RPMI7951 (cell line): ENCODE results near the gene BCL11A. TPM values are rescaled to one million over a fixed set of nuclear protein-coding genes. Genes with fewer than 3 reads are reported as not detected.
A peak's percentile ranks its signal among the peaks of the same experiment; 100 is the strongest.

Experiments used
- DNase-seq: peaks from one replicate; pipeline ENCODE4 v3.0.0-alpha.2; 2012; ENCODE audit warnings: low read depth
- total RNA-seq: library from RNA; depleted of rRNA; stranded (reverse); fragments of >200 nt; shearing (Covaris generic); gene quantifications from 2 replicates; pipeline ENCODE4 v1.2.3, GENCODE V29; 2014

Gene BCL11A
- total RNA-seq, 1 experiment from 2014 or later, result under 0.01 TPM

DNA sequence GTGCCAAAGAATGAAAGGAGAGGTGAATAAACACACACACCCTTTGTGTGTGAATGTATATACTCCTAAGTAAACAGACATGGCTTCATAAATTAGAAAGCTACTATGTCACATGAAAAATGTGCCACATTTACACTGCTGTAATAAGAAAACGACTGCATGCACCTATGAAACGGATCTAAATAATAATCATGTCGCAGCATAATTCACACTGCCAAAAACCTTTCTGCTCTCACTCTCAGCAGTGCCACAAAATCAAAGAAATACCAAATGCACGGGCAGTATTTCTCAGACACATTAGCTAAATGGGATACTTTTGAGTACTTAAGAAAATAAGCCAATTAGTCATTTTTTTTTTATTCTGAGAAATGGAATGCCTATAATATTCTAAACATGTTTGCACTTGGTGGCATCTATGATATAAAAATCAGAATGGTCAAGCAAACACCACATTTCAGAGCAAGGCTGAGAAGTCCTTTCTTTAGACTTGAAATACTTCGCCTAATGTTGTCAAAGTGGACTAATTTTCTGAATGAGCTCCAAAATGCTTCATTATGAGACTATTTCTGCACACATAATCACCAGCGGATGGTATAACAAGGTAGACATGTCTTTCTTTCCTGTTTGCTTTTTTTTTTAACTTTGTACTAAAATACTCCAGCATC is 6.6 kb downstream of the BCL11A start:
- no peak for DNase-seq

DNA sequence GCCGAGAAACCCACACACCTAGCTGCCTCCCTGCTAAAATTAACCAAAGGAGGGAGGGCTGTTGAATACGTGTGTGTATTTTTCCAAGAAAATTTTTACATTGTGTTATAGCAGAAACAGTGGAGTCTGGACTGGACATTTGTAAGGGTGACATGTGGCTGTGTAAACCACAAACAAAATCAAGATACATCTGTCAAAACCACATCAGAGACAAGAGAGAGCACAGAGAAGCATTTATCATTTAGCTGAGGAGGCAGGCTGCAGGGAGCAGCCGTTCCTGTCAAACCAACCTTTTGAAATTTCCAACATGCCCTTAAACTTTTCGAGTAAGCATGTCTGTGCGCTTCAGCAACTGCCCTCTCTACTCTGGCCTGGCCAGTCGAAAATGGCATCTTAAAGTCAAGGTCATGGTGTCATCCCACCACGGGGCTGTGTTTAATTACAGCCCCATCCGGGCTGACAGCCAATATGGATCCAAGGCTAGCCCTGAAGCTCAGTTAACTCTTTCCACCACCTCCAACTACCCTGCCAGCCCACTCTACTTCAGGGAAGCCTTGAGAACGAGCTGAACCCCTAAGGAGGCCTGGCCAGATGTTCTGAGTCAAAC is 8.4 kb downstream of the BCL11A start:
- peak; percentile 20 for DNase-seq

- no peak for DNase-seq
Measured at GRCh38 chr2:60544062-60544461, 9.4 kb downstream of the BCL11A start.

DNA sequence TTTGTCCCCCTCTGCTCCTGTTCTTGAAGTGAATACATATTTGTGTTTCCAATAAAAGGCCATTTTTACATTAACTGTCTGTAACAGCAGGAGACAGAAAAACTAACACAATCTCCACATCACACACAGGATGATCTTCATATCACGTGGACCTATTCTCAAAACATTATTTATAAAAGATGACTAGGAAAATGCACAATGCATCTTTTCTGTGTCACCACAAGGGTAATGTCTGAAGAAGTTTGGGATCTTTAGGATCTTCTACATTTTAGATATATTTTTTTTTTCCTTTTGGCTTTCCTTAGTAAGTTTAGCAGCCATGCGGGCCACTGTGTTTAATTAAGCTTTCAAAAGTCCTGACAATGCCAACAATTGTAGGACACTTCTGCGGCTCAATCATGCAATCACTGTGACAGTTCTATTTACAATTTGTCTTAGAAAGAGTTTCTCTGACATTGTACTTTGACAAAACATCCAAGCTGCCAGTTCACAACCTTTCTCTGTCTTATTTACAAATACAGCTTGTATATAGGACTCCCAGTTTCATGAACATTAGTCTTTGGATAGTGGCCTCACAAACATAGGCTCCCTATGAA is 12.3 kb downstream of the BCL11A start:
- DNase-seq, result no peak

DNA sequence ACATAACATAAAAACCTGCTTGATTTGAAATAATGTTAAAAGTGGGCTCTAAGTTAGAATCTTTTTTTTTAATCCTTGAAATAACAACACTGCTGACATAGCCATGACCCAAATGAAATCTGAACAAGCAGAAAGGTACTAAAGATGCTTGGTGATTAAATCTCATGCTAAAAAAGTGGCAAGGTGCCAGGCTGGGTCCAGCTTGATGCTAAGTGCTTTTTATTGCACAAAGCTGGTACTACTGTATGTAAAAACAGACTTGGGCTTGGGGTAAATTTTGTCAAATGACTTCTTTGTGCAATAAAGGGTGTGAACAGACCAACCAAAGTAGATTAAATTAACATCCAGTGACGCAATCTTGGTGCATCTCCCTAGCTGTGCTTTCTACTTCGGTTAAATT is 13.4 kb downstream of the BCL11A start:
- DNase-seq, result no peak

DNA sequence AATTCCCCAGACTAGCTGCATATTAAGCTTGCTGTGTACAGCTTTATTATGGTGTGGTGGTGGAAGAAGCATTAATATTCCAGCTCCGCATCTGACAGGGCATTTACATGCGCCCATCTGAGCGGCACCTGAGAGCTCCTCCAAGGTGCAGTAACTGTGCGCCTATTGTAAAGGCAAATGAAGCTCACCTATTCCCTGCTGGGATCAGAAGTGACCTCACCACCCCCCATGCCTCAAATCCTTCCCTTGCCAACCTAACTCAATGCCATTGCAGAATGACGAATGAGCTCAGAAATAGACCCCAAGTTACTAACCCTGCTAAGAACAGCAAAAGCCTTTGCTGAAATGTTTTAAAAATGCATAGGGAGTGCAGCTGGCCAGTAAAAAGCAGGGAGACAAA is 14.3 kb downstream of the BCL11A start:
- no peak for DNase-seq

DNA sequence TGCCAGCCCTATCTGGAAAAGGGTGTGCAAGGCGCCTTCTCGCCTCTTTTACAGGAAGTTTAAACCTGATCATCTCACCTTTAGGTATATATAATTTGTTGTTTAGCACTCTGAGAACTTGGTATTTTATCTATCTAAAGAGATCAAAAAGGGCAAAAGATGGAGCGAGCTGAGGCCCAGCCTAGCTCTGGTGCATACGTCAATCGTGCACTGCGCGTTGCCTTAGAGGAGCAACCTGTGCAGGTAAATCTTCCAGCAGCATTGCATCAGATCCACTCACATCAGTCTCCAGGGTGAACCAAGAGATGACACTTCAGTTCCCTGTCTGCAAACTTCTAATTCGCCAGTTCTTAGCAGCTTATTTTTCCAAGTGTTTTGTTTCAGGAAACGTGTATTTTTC is 15.4 kb downstream of the BCL11A start:
- no peak for DNase-seq

DNA sequence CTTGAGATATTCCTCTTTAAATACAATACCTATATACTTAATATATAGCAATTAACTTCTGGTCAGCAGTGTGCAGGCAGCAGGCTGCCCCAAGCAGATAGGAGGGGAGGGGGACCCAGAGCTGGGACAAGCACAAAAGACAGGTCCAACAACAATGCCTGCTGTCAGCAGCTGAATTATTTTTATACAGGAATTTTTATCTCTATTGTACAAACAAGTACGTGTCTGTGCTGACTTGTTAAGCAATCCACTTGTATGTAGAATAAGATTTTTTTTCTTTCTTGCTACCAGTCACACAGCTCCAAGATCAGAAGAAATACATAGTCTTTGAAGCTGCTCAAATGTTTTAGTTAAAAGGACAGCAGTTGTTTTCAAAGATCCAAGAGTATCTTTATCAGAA is 16.7 kb downstream of the BCL11A start:
- no peak for DNase-seq

DNA sequence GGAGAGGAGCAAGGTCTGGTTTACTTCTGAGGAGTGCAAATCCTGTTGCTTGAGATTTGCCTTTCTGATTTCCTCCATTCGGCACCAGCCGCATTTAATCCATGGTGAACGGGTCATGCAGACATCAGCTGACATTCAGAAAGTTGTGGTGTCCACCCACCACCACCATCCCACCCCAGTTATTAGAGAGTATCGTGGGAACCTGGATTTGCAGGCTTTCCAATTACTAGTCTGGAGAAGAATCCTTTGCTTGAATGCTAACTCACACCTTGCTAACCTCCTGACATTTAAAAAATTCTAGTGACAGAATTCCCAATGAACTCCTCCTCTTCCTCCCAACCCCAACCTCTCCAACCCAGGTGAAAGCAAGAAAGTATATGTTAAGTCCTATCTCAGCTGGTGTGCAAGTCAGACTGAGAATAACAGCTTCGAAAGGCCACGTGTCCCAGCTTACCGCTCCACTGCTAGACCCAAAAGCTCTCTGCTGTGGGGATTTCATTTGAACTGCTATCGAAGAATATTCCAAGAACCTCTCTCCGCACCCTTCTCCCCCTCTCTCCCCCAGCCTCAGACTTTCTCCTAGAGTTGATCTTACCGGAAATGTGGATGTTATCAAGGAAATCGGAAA is 17.7 kb downstream of the BCL11A start:
- DNase-seq, result no peak

- DNase-seq, result no peak
Measured at GRCh38 chr2:60534892-60535684, 18.4 kb downstream of the BCL11A start.

GRCh38 chr2:60534052-60534685 is 19.3 kb downstream of the BCL11A start:
- DNase-seq, result no peak

GRCh38 chr2:60533101-60534051 is 20.1 kb downstream of the BCL11A start:
- DNase-seq, result no peak

- no peak for DNase-seq
Measured at GRCh38 chr2:60532421-60532820, 21.0 kb downstream of the BCL11A start.

- no peak for DNase-seq
Measured at GRCh38 chr2:60531701-60532133, 21.7 kb downstream of the BCL11A start.

DNA sequence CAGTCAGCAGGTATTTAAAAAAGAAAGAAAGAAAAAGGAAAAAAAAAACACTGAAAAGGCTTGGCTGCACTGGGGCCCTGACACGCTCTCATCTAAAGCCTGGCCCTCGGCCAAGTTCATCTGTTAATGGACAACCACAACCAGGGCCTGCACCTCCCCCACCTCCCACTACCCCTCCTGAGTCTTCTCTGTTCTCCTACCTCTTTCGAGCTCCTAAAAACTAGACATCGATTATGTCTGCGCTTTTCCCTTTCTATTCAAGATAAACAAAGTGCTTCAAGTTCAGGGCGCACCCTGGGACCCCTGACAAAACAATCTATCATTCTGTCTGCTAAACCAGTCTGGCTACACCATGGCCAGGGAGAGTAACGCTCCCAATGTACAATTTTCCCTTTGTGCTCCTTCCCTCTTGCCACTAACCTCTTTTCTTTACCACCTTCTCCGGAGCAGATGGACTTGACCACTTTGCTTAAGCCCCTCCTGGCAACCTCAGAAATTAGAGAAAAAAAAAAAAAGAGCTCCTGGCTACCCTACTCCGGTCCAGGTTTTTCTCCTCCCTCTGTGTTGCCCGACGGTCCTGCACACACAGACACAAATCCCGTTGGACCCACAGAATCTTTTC is 22.7 kb downstream of the BCL11A start:
- no peak for DNase-seq

DNA sequence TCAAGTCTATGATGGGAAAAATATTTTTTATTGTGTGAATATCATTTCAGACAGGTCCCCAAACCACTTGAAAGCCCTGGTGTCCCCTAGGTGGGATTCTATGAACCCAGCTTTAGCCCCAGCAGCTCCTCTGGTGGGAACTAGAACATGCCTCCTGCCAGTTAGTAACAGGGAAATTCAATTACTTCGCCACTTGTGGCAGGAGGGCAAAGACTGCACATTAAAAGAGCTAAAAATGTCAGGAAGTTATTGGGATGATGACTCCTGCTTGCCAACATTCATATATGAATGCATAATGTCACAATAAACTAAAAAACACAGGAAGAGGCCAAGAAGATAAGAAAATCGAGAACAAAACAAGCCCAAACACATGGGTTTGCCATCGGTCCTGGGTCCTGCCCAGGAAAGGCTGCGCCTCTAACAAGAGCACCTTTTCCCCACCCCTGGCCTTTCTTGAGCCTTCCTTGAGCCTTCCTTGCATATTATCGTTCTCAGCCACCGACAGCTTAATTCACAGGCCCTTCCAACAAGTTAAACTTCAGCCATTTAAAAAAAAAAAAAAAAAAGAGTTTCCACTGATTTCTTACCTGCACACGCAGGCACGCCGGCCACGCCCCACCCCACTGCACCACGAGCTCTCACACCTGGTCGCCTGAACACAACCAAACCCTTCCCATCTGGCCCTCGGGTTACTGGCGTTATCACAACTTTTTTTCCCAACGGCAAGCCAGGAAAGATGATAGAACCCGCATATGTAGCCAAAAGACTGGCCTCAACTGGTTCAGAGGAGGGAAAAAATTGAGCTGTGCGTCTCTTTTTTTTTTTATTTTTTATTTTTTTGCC is 23.4 kb downstream of the BCL11A start:
- DNase-seq, result no peak

- no peak for DNase-seq
Measured at GRCh38 chr2:60529136-60529784, 24.2 kb downstream of the BCL11A start.

GRCh38 chr2:60528281-60529020 is 25.0 kb downstream of the BCL11A start:
- no peak for DNase-seq
